A172 (cell line): ENCODE data around the gene PCBP1. TPM values are rescaled to one million over a fixed set of nuclear protein-coding genes. Genes with fewer than 3 reads are reported as not detected.
"Not testable (repeated sequence)": the region's sequence is repeated elsewhere in the genome, so short reads cannot be mapped to it uniquely, and the experiment has no call there.

Source experiments
- DNase-seq: peaks from one replicate; pipeline ENCODE4 v3.0.0-alpha.2; 2015; ENCODE audit warnings: low spot score
- total RNA-seq: library from RNA; depleted of rRNA; stranded (reverse); fragments of >200 nt; shearing (Covaris generic); gene quantifications from 2 replicates; pipeline ENCODE4 v1.2.3, GENCODE V29; 2014; rRNA removed

The PCBP1 gene
- total RNA-seq = 24.3 and 26.3 TPM in 2 replicates

DNA sequence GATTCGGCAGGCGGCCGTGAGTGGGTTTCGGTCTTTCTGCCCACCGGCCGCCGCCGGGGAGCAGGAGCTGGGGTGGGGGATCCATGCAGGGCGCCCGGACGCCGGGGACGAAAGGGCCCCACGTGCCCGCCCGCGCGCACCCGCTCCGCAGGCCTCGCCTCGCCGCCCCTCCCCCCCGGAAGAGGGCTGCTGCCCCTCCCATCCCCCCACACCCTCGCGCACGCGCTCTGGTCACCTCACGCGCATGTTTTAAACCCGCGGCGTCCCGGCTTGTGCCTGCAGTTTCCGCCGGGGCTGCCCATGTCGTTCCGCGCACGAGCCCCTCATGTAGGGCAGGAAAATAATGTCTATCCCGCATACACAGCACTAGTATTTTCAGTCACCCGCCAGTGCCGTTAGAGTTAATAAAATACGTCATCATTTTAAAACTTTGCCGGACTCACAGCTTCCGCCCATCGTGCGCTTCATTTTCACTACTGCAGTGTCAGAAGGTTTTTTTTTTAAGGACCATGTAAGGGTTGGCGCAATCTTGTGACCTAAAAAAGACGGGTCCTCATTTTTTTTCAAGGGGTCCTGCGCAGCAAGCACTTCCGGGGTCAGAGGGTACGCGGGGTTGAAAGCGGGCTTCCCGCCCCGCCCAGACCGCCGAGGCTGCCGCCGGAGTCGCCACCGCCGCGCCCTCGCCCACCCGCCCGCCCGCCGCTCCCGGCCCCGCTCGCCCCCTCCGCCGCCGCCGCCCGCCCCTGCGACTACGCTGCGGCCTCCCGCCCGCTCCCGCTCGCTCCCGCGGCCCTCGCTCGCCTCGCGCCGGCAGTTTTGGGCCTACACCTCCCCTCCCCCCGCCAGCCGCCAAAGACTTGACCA, at the start of gene PCBP1:
Gene PCBP1, plus strand, starts transcription at position 640 of the 864 bp plus-strand sequence. CDS start 267 bp downstream, outside the sequence.
- peak; percentile 81 for DNase-seq

DNA sequence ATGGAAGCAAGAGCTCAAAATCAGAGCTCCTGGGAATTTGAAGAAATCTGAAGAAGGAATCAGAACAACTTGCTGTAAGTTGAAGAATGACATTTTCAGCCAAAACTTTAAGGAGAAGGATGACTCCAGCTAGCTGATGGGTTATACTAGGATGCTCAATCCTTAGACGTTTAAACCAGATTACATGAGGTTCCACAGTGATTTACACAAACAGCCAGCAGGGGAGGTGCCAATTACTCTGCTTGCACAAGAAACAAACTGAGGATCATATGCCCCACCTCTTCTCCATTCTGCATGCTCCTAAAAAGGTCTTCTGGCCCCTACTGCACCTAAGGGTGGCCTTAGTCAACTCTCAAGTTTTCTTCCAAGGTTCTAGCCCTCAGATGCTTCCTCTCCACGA, 47.9 kb upstream of the PCBP1 start:
- no peak for DNase-seq

DNA sequence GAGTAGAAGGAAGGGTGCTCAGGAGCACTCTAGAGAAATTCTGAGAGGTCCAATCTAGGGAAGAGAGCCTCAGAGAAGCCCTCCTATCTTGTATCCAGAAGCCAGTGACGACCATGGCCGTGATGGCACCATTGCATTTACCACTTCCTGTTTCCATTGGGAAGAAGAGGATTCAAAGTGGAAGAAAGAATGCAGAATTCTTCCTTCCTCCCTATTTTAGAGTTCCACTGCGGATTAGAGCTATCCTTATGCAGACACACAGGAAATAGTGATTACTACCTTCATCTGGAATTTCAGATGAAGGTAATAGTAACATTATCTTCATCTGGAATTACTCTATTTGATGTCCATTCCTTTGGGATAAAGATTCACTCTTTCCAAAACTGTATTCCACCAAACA, 45.6 kb upstream of the PCBP1 start:
- DNase-seq = peak; percentile 65

DNA sequence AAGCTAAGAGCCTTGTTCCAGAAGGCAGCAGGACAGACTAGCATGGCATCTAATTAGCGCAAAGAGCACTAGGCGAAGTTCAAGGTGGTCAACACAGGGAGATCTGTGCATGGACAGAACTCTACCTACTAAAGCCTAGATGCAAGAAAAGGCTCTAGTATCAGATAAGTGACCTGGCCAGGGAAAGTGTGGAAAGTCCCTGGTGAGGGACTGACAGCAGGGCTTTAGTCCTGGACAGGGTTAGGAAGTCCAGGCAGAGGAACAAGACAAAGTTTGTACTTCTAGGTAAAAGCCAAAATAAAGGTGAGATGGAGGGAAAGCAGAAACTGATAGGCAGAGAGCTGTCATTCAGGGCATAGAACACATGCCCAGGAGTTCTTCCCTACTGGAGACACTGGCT, 45.0 kb upstream of the PCBP1 start:
- no peak for DNase-seq

DNA sequence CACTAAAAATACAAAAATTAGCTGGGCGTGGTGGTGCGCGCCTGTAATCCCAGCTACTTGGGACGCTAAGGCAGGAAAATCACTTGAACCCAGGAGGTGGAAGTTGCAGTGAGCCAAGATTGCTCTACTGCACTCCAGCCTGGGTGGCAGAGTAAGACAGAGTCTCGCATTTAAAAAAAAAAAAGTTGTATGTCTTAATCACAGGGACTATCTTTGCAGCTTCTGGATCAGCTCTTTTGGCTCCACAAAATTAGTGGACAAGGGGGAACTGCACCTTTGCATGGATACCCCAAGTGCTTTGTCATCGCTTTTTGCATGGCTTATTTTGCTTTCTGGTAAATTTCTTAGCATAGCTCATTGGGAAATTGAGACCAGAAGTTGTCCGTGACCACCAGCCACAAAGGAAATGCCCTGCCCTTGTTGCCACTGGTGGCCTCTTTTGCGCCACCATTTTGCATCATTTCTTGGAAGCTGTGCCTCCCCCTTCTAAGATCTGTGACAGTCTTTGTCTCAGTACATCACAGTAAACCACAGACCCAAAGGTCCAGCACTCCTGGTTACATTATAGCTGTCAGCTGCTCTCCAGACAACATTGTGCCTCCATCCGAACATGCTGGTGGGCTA, 43.9 kb upstream of the PCBP1 start:
- DNase-seq = no peak

DNA sequence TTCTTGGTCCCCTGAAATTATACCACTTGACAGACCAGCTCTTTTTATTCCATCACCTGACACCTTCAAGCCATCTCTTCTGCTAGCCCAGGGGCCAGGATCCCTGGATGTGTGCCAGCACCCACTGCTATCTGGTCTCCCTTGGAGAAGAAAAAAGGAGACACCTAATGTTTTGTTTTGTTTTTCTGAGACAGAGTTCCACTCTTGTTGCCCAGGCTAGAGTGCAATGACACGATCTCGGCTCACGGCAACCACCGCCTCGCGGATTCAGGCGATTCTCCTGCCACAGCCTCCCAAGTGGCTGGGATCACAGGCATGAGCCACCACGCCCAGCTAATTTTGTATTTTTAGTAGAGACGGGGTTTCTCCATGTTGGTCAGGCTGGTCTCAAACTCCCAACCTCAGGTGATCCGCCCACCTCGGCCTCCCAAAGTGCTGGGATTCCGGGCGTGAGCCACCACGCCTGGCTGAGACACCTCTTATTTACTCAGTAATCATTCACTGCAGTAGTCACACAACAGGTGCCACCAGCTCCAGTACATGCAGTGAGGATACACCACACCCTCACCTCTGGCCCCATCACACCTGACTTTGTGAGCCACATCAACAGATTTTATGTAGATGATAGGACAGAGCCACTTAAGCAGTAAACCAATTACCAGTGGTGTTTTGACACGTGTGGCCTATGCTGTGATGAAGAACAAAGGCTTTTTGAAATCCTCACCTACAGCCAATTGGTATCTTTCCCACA, 42.8 kb upstream of the PCBP1 start:
- no peak for DNase-seq

DNA sequence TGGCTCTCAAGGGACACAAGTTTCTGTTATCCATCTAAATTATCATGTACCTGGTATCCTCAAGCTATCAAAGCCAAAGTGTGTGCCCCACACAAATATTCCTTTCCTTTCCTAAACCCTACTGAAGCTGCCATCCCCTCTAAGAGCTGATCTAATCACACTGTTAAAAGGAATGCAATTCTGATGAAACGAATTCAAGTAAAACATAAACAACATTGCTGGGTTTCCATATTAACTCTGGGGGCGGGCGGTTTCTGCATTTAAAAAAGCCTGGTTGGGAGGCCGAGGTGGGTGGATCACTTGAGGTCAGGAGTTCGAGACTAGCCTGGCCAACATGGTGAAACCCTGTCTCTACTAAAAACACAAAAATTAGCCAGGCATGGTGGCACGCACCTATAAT, 41.9 kb upstream of the PCBP1 start:
- no peak for DNase-seq

DNA sequence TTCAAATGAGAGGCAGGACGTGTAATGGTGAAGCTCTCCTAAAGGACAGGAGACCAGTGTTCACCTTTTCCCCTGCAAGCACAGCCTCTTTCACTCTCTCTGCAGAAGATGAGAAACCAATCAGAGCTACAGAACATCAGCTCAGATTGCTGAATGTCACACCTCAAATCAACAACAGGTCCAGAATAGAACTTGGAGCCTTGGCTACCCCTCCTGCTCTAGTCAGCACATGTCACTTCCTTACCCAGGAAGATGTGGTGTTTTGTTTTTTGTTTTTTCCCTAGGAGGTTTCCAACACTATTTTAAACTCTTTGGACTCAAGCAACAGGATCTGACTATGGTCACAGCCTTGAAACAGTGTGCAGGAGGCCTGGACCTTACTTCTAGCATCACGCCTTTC, 41.3 kb upstream of the PCBP1 start:
- DNase-seq = no peak

DNA sequence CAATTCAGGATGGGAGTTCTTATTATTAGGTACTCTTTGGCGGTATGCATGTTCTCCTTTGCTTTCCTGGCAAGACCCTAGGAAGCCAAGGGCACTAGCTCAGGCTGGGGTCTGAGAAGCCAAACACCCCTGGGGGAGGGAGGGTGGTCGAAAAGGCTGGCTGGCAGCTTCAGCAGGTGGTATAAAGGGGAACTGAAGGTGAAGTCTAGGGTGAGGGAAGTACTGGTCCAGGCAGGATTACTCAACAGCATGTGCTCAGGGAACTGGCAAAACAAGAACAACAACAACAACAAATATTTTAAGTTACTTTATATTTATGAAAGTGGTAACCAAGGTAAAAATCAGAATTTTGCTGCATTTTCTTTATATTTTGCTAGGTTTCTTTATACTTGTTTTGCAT, 40.7 kb upstream of the PCBP1 start:
- no peak for DNase-seq

DNA sequence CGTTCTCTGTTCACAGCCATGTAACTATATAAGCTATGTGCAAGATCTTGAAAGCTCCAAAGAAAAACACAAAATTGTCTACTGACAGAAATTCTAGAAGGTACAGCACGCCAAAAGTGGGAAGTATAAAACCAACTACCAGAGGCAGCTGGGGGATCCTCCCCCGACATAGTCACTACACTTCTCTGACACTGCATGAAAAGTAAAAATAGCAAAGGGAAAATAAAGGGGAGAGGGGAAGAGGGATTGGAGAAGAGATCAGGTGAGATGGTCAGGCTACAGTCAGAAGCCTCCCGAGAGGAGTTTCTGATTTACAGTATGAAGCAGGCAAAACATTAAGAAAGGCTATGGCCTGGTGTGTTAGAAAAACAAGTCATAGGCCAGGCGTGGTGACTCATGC, 39.8 kb upstream of the PCBP1 start:
- no peak for DNase-seq

DNA sequence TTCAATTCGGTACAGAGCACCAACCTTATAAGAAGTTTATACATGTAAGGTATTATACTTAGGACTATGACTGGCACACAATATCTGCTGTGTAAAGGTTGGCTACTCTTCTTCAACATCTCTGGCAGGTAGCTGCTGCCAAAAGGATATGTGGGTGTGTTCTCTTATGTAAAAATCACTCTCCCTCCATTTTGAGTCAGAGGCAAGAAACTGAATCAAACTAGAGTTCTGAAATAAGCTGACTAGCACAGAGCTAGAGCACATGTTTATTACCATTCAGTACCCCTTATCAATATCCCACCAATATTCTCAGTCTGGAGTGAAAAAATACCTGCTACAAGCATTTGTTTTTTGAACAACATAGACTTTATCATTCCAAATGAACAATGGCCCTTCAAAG, 38.0 kb upstream of the PCBP1 start:
- no peak for DNase-seq

DNA sequence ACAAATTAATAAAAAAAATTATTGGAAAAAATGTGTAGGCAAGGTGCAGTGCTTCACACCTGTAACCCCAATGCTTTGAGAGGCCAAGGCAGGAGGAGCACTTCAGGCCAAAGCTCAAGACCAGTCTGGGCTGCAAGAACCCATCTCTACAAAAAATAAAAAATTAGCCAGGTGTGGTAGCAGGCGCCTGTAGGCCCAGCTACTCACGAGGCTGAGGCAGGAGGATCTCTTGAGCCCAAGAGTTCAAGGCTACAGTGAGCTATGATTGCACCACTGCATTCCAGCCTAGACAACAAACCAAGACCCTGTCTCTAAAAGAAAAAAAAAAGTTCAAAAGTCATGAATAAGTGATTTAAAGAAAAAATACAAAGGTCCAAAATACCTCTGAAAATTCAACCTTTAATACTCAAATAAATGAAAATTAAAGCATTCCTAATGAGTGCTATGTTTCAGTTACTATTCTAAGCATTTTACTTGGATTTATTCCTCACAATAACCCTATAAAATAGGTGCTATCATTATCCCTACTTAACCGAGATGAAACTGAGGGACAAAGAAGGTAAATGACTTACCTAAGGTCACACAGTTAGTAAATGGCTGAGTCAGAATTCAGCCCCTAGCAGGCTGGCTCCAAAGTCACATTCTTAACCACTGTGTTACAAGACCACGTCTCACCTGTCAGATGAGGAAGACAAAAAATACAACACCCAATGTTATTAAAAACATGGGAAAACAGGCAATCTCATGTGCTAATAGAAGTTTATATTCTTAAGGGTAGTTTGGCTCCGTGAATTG, 36.4 kb upstream of the PCBP1 start:
- DNase-seq = no peak

DNA sequence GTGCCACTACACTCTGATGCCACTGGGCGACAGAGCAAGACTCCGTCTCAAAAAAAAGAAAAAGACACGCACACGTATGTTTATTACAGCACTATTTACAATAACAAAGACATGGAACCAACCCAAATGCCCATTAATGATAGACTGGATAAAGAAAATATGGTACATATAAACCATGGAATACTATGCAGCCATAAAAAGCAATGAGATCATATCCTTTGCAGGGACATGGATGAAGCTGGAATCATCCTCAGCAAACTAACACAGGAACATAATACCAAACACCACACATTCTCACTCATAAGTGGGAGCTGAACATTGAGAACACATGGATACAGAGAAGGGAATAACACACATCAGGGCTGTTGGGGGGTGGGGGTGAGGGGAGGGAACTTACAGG, 32.0 kb upstream of the PCBP1 start:
- DNase-seq = not testable (repeated sequence)

DNA sequence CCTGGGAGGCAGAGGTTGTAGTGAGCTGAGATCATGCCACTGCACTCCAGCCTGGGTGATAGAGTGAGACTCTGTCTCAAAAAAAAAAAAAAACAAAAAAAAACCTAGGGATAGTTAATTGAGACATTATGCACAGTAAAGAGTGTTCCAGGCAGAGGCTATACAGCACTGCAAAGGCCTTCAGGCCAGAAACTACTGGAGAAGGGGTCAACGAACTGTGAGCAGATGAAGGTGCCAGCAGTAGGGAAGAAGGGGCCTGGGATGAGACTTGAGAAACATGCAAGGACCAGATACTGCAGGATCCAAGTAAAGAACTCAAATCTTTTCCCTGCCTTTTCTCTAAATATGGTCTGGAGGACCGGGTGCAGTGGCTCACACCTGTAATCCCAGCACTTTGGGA, 26.0 kb upstream of the PCBP1 start:
- DNase-seq = no peak

DNA sequence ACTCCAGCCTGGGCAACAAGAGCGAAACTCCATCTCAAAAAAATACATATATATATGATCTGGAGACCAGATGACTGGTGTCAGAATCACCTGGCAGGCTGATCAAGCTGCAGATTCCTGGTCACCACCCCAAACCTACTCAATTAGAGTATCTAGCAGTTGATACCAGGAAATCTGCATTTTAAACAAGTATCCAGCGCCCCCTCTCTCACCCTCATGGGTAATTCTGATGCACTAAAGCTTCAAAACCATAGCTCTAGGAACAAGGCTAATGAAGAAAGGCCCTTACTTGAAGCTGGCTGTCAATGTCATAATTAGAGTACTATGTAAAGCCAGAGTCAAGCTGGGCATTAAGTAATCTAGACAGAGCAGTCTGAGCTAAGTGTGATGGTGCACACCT, 25.0 kb upstream of the PCBP1 start:
- DNase-seq = no peak

DNA sequence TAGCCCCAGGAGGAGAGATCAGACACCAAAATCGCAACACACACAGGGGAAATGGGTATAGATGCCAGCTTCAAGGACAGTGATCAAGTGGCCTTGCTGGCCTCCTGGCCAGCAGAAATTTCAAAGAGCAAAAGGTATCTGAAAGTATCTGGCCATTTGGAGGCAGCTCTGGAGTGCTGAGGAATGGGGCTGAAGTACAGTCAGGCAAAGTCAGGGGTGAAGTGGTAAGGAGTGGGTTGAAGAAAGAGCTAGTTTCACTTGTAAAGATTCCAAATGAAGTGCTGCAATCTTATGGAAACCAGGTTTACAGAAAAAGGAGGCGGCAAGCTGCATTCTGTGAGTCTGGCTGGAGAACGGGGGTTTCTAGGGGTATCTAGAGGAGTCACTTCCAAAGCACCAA, 19.2 kb upstream of the PCBP1 start:
- DNase-seq = no peak

DNA sequence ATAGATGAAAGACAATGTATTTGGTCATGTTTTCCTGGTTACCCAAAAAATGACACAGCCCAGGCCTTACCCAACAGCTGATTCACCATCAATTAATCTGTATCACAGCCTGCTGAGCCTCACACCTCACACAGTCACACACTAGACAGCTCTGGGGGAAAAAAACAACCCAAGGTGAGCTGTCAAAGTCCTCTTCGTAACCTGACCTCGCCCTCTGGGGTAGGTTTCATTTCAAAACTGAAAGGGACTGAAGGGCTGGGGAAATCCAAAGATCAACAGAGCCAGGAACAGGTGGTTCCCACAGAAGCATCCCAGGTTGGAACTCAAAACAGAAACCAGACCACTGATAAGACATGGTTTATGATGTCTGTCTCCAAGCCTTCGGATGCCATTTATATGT, 18.2 kb upstream of the PCBP1 start:
- DNase-seq = no peak

DNA sequence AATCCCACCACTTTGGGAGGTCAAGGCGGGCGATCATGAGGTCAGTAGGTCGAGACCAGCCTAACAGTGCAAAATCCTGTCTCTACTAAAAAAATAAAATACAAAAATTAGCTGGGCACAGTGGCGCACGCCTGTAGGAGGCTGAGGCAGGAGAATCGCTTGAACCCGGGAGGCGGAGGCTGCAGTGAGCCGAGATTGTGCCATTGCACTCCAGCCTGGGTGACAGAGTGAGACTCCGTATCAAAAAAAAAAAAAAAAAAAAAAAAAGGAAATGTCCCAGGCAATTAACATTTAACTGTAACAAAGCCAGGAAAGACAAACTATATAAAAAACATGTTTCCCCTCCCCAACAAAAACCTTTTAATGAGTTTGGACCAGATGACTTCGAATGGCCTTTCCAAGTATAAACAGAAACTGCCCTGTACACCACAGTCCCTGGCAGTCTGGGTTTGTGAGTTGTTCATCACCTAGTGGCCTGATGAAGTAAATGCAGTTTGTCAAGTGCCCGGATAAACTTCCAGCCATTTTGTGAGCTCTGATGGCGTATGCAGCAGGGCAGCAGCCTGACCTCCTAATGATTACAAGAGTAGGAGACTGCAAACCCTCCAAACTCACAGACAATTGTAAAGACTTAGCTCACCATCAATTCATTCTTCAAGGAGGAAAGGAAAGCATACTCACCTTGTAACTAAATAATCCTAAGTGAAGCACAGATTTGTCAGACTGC, 16.6 kb upstream of the PCBP1 start:
- DNase-seq = peak; percentile 86

DNA sequence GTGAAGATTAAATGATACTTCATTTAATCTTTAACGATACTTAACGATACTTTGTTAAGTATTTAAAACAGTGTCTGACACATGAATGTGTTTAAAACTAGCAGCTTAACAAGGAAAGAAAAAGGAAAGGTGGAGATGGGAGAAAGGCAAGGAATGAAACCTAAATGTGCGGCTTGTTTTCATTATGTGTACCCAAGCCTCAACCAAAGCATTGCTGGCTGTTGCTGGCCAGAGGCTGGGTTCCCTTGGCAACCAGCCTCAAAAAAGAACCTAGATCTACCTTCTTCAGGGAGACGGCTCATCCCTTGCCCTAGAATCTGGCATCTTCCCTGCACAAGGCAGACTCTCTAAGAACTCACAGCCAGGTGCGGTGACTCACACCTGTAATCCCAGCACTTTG, 13.8 kb upstream of the PCBP1 start:
- no peak for DNase-seq

DNA sequence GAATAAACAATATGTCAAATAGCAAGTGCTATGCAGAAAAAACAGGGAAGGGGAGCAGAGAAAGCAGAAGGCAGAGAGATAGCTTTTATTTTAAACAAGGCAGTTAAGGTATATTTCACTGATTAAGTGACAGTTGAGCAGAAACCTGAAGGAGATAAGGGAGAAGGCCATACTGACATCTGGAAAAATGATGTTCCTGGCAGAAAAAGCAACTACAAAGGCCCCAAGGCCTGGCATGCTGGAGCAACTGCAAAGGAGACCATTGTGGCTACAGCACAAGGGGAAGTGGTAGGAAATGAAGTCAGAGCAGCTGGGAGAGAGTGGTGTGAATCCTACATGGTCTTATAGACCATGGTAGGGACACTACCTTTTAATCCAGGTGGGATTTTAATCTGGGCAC, 8.9 kb upstream of the PCBP1 start:
- no peak for DNase-seq

DNA sequence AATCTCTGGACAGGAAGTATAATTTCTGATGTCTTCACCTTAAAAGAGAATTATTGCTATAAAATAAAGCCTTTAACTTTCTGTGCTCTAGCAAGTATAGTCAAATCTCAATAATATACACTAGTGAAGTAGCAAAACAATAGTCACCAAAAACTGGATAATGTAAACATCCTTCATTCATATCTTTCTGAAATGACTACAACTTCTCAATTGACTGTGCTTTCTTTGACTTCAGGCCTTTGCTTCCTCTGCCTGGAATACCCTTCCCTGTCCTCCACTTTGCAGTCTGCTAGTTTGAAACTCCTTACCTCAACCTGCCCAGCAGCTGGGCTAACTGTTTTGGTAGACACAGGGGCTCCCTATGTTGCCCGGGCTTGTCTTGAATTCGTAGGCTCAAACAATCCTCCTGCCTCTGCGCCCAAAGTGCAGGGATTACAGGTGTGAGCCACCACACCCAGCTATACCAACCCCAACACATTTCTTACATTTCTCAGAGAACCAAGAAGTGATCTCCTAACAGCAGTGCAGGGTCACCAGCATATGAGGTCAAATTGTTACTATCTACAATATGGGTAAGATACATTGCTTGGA, 6.6 kb upstream of the PCBP1 start:
- DNase-seq = no peak
